Upper lobe of right lung (tissue), 1 donor: ENCODE results near the gene UBE2L3. TPM values are rescaled to one million over a fixed set of nuclear protein-coding genes. Genes with fewer than 3 reads are reported as not detected.

Experiments
- ATAC-seq: fragments of 200-7000 bp; cut with Tn5 transposase; one replicate; pipeline ENCODE4 v1.9.1; 2020; ENCODE audit warnings: mild to moderate bottlenecking, moderate library complexity
- DNase-seq: peaks from one replicate; pipeline ENCODE4 v3.0.0-alpha.2; 2020
- H3K27ac ChIP-seq: fragments of 200-600 bp; one replicate; pipeline ENCODE4 v1.8.0; 2022
- H3K27me3 ChIP-seq: fragments of 200-600 bp; one replicate; pipeline ENCODE4 v1.8.0; 2022; ENCODE audit warnings: mild to moderate bottlenecking
- H3K36me3 ChIP-seq: fragments of 200-600 bp; one replicate; pipeline ENCODE4 v1.8.0; 2022
- H3K4me1 ChIP-seq: fragments of 200-600 bp; one replicate; pipeline ENCODE4 v1.8.0; 2022
- H3K4me3 ChIP-seq: fragments of 200-600 bp; one replicate; pipeline ENCODE4 v1.8.0; 2022; ENCODE audit warnings: mild to moderate bottlenecking
- H3K9me3 ChIP-seq: fragments of 200-600 bp; one replicate; pipeline ENCODE4 v1.8.0; 2022
- CTCF ChIP-seq: fragments of 200-600 bp; IDR thresholded peaks from one replicate; pipeline ENCODE4 v1.8.0; 2022; ENCODE audit warnings: antibody characterized with exemption
- intact Hi-C: fragments of 100-400 bp; cut with DNase I; formaldehyde crosslinking; loops from one replicate; pipeline ENCODE4 v1.11.0; 2022
- total RNA-seq: library from RNA; stranded (reverse); fragmentation: NEBNext Ultra II Directional; extraction: Animal tissue kit (Norgen Biotek cat#: 25700); gene quantifications from one replicate; pipeline ENCODE4 v1.2.1, GENCODE V29; 2021
- donor health status: DM: no; HTN: yes; CAD: no; lungs with severe emphysema.

Gene UBE2L3
- total RNA-seq, 1 donor from 2014 or later = 45.7 TPM

DNA sequence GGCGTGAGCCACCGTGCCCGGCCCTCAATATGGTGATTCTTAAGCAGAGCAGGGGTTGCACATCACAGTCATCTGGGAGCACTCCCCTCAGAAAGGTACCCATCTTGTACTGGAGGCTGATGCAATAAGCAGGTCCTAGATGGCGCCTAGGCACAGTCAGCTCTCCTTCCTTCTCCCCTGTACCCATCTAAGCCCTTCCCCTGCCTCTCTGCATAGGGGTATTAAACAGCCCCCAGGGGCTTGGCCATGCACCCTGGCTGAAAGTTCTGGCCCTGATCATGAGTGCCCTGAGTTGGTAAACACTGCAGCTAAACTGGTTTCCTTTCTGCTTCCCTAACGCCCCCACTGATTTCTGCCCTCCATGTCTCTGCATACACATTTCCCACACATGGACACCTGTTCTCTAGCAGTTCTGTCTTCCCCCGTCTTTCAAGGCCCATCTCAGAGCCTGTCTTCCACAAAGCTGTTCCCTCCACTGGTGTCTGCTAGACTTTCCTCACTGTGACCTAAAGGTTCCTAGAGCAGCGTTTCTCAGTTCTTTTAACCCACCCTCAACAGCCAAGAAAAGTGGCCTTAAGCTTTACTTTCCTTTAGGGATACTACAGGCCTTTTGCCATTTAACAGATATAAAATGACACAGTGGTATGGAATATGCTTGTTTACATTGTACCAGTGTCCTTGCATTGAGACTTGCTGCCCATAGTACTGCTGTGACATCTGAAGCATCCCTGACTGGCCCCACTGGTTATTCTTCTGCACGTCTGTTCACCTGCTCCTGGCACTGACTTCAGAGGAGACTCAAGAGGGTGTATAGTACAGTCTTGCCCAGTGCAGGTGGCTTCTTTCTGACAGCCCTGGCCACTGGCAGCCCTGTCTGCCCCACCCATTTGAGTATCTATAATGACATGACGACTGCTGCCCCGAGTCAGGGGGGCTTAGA is 15.6 kb downstream of the UBE2L3 start:
- ATAC-seq = peak; percentile 30

GRCh38 chr22:21585389-21585788 is 17.9 kb downstream of the UBE2L3 start:
- Histone ChIP-seq H3K27ac (no peak overlapping the region), H3K4me1 (peaks cover 38% of the 10 kb centered on the region), H3K4me3 (no peak overlapping the region), H3K9me3 (no peaks in the 10 kb centered on the region), H3K27me3 (no peaks in the 10 kb centered on the region), H3K36me3 (no peaks in the 10 kb centered on the region)
- ATAC-seq (no peak), DNase-seq (no peak)
- TF ChIP-seq CTCF = no peak
- intact Hi-C loops = no loop called here

More for the DNA sequence above, 15.6 kb downstream of the UBE2L3 start:
- no peaks in the 10 kb centered on the region for H3K27me3 ChIP-seq
- no peaks in the 10 kb centered on the region for H3K36me3 ChIP-seq
- TF ChIP-seq CTCF = no peak
- no peak for DNase-seq
- no peak overlapping the region for H3K27ac ChIP-seq
- intact Hi-C loops = no loop called here
- H3K9me3 ChIP-seq = no peaks in the 10 kb centered on the region
- H3K4me3 ChIP-seq = no peak overlapping the region
- H3K4me1 ChIP-seq = peaks cover 49% of the 10 kb centered on the region

DNA sequence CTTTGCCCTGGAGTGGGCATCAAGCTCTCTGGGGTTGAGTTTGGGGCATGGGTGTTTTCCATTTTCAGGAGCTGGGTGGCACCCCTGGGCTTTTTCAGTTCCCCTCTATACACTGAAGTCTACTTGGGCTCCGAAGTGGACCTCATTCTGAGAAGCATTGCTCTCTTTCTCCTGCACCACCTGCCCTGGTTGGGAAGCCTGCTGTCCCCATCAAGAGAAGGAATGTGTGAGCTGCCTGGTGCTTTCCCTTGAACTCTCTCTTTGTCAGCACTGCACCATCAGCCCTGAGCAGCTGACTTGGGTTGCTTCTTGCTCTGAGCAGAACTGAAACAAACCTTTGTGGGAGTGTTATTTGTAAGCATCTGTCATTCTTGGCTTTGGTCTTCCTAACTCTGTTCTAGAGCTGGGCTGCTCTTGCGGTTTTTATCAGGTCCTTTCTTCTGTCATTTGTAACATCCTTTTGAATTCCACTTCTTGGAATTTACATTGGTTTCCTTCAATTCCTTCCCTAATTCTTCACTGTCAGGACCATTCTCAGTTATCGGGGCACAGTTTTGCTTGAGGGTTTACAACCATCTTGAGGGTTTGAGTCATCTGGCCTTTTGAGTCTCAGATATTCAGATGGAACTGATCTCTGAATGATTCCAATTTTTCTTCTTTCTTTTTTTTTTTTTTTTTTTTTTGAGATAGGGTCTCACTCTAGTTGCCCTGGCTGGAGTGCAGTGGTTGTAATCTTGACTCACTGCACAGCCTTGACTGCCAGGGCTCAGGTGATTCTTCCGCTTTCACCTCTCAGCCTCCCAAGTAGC is 20.5 kb downstream of the UBE2L3 start:
- ATAC-seq = peak; percentile 46

GRCh38 chr22:21589396-21589795 is 21.9 kb downstream of the UBE2L3 start:
- ATAC-seq = no peak
- Histone ChIP-seq H3K36me3 (peaks cover 19% of the 10 kb centered on the region), H3K27ac (no peak overlapping the region), H3K9me3 (no peaks in the 10 kb centered on the region), H3K4me1 (peaks cover 42% of the 10 kb centered on the region), H3K4me3 (no peak overlapping the region), H3K27me3 (no peaks in the 10 kb centered on the region)
- intact Hi-C loops = no loop called here
- no peak for DNase-seq
- no peak for TF ChIP-seq CTCF

More for the DNA sequence above, 20.5 kb downstream of the UBE2L3 start:
- DNase-seq = no peak
- Histone ChIP-seq H3K27me3 (no peaks in the 10 kb centered on the region), H3K27ac (no peak overlapping the region), H3K9me3 (no peaks in the 10 kb centered on the region), H3K4me1 (peaks cover 45% of the 10 kb centered on the region), H3K4me3 (no peak overlapping the region), H3K36me3 (peaks cover 5% of the 10 kb centered on the region)
- intact Hi-C loops = no loop called here
- TF ChIP-seq CTCF = no peak

DNA sequence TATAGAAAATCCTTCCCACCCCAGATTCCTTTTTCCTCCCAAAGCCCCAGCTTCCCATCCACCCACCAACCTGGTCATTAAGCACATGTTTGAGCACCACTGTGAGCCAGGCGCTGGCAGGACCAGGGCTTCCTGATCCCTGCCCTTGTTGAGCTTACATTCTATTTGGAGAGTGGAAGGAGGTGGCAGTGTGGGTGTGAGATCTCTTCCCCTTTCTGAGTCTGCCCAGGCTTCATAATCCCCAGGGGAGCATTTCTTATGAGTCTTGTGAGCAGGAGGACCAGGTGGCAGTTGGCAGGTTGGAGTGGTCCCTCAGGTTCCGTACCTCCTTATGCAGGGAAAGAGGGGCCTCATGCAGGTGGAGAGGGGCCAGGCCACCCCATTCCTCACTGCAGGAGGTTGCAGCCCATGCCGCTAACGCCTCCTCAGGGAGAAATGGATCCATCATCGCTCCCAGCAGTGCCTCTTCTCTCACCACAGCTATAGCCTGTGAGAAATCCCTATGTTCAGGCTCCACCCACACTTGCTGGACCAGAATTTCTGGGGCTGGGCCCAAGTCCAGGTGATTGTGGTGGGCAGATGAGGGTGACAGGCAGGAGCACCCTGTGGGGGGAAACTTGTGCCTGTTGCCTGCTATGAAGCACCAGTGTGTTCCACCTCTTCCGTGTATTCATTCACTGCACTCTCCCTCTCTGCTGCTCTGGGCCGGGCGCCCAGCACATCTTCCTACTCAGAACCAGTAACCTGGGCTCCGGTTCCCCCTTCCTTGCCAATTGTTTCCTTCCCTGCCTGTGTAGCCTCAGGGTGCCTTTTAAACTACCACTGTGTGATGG is 23.5 kb downstream of the UBE2L3 start:
- no peak for TF ChIP-seq CTCF
- H3K4me1 ChIP-seq = peaks cover 42% of the 10 kb centered on the region
- H3K9me3 ChIP-seq = no peaks in the 10 kb centered on the region
- intact Hi-C loops = no loop called here
- H3K36me3 ChIP-seq = peaks cover 35% of the 10 kb centered on the region
- H3K27me3 ChIP-seq = no peaks in the 10 kb centered on the region
- no peak overlapping the region for H3K4me3 ChIP-seq
- ATAC-seq (no peak), DNase-seq (no peak)
- no peak overlapping the region for H3K27ac ChIP-seq
